HepG2 (cell line): ENCODE measurements around the gene SEMA5B. TPM values are rescaled to one million over a fixed set of nuclear protein-coding genes. Genes with fewer than 3 reads are reported as not detected.

Experiments
- ATAC-seq: fragments of 200-7000 bp; cut with Tn5 transposase; 3 replicates; pipeline ENCODE4 v1.9.1; 2020; ENCODE audit warnings: mild to moderate bottlenecking, moderate library complexity
- BruUV-seq: library from RNA; stranded (reverse); fragments of 400-500 nt; replicated peaks from 2 replicates; lab custom pipeline; 2021; lab: Mats Ljungman, UMichigan
- CTCF ChIA-PET: fragments of 300-600 bp; formaldehyde crosslinking; extraction: SDS; loops from one replicate; lab custom pipeline; 2021; ENCODE audit warnings: low total read pairs, inconsistent platforms, low intra/inter-chr PET ratio; lab: Yijun Ruan, JAX
- POLR2A ChIA-PET: fragments of 350-600 bp; sonication (Branson Sonifier 250); formaldehyde crosslinking; loops from one replicate; lab custom pipeline; 2020; ENCODE audit warnings: antibody characterized with exemption, inconsistent platforms; lab: Yijun Ruan, JAX
- DNase-seq: peaks from one replicate; pipeline ENCODE4 v3.0.0-alpha.2; 2015; ENCODE audit warnings: low spot score
- FAIRE-seq: peaks from 3 replicates; lab custom pipeline; 2011; peaks lifted over from hg19 to GRCh38; lab: Jason Lieb, UNC
- H2AFZ ChIP-seq: one replicate; pipeline ENCODE4 v1.6.1; 2011; ENCODE audit warnings: low read length, inconsistent platforms
- H3K27ac ChIP-seq: fragments of 300-600 bp; 3 replicates; pipeline ENCODE4 v1.8.0; 2011; ENCODE audit warnings: mixed run types, mild to moderate bottlenecking, mixed read lengths, low read length, inconsistent platforms; ENCODE audit not compliant: insufficient read depth; ENCODE audit errors: extremely low read length
- H3K27me3 ChIP-seq, 2 experiments: fragments of 200-600 bp in 1 of 2; 2 replicates in 1 of 2; 3 replicates in 1 of 2; pipeline versions ENCODE4 v1.6.0 to v1.8.0; 2011; ENCODE audit warnings: low read length in 2 of 2, mild to moderate bottlenecking in 2 of 2, moderate library complexity in 2 of 2, inconsistent platforms in 1 of 2; ENCODE audit not compliant: insufficient read depth in 2 of 2, control insufficient read depth in 1 of 2
- H3K36me3 ChIP-seq, 2 experiments: fragments of 200-600 bp in 1 of 2; replicated peaks in 1 of 2; 2 replicates in 1 of 2; 3 replicates in 1 of 2; pipeline versions ENCODE4 v1.5.1 to v1.8.0; 2011; ENCODE audit warnings: low read length in 2 of 2, inconsistent platforms in 1 of 2; ENCODE audit not compliant: insufficient read depth in 2 of 2, control insufficient read depth in 1 of 2
- H3K4me1 ChIP-seq: 2 replicates; pipeline ENCODE4 v1.5.1; 2012; ENCODE audit warnings: low read length, inconsistent platforms; ENCODE audit not compliant: insufficient read depth
- H3K4me2 ChIP-seq: 2 replicates; pipeline ENCODE4 v1.6.0; 2011; ENCODE audit warnings: low read depth, low read length, inconsistent platforms
- H3K4me3 ChIP-seq, 3 experiments: fragments of 200-600 bp in 1 of 3; sonication (generic), shearing (Covaris generic) in 1 of 3; replicated peaks in 1 of 3; 2 replicates each; pipeline ENCODE4 v1.5.1; 2011 to 2016; ENCODE audit warnings: low read length in 3 of 3, inconsistent platforms in 2 of 3, low read depth in 2 of 3, mild to moderate bottlenecking in 2 of 3, control low read depth in 1 of 3, mixed read lengths in 1 of 3; ENCODE audit not compliant: insufficient read depth in 1 of 3
- H3K79me2 ChIP-seq: one replicate; pipeline ENCODE4 v1.6.1; 2011; ENCODE audit warnings: low read length, inconsistent platforms; ENCODE audit not compliant: insufficient read depth
- H3K9ac ChIP-seq: 2 replicates; pipeline ENCODE4 v1.6.0; 2011; ENCODE audit warnings: mild to moderate bottlenecking, low read depth, low read length, inconsistent platforms; ENCODE audit not compliant: insufficient read depth
- H3K9me3 ChIP-seq: 2 replicates; pipeline ENCODE4 v1.5.1; 2012; ENCODE audit warnings: mild to moderate bottlenecking, low read length
- H4K20me1 ChIP-seq: 2 replicates; pipeline ENCODE4 v1.6.0; 2011; ENCODE audit warnings: inconsistent platforms, mild to moderate bottlenecking, low read length, moderate library complexity; ENCODE audit not compliant: insufficient read depth
- CHCHD3 ChIP-seq: sonication (generic); formaldehyde crosslinking; IDR thresholded peaks from 2 replicates; pipeline ENCODE4 v1.8.0; 2022; ENCODE audit warnings: mild to moderate bottlenecking, missing genetic modification reagents, moderate library complexity
- ESRRA ChIP-seq: sonication (generic); formaldehyde crosslinking; IDR thresholded peaks from 2 replicates; pipeline ENCODE4 v1.5.1; 2020; ENCODE audit warnings: mild to moderate bottlenecking, low read depth, missing genetic modification reagents
- FOXK2 ChIP-seq: fragments of 450-650 bp; IDR thresholded peaks from 2 replicates; pipeline ENCODE4 v1.6.1; 2016
- FOXM1 ChIP-seq: sonication (generic); formaldehyde crosslinking; IDR thresholded peaks from 2 replicates; pipeline ENCODE4 v1.5.0; 2020; ENCODE audit warnings: missing genetic modification reagents
- HNF1B ChIP-seq: sonication (generic); formaldehyde crosslinking; IDR thresholded peaks from 2 replicates; pipeline ENCODE4 v1.5.1; 2020; ENCODE audit warnings: mild to moderate bottlenecking, moderate library complexity, missing genetic modification reagents
- HOXD1 ChIP-seq: sonication (generic); formaldehyde crosslinking; IDR thresholded peaks from 2 replicates; pipeline ENCODE4 v1.5.0; 2020; ENCODE audit warnings: missing genetic modification reagents
- MAFF ChIP-seq: IDR thresholded peaks from 2 replicates; pipeline ENCODE4 v1.6.1; 2011; ENCODE audit warnings: low read depth, low read length, improper control_type of control experiment
- NFE2L1 ChIP-seq: sonication (generic); formaldehyde crosslinking; IDR thresholded peaks from 2 replicates; pipeline ENCODE4 v1.4.0; 2020; ENCODE audit warnings: missing genetic modification reagents, mild to moderate bottlenecking, borderline replicate concordance
- NFIC ChIP-seq: IDR thresholded peaks from 2 replicates; pipeline ENCODE4 v1.6.1; 2012; ENCODE audit warnings: mild to moderate bottlenecking, low read length, inconsistent platforms
- NR3C1 ChIP-seq: sonication (generic); formaldehyde crosslinking; IDR thresholded peaks from 2 replicates; pipeline ENCODE4 v1.4.0; 2020; ENCODE audit warnings: missing genetic modification reagents
- TCF12 ChIP-seq, 2 experiments: fragments of 450-650 bp in 1 of 2; sonication (generic) in 1 of 2; formaldehyde crosslinking in 1 of 2; IDR thresholded peaks; 2 replicates each; pipeline versions ENCODE4 v1.6.1 to v1.8.0; 2017 to 2022; ENCODE audit warnings: antibody characterized with exemption in 1 of 2, mild to moderate bottlenecking in 1 of 2, missing genetic modification reagents in 1 of 2, moderate library complexity in 1 of 2
- YEATS2 ChIP-seq: sonication (generic); formaldehyde crosslinking; IDR thresholded peaks from 2 replicates; pipeline ENCODE4 v1.4.0; 2020; ENCODE audit warnings: missing genetic modification reagents, borderline replicate concordance
- ZNF326 ChIP-seq: sonication (generic); formaldehyde crosslinking; IDR thresholded peaks from 2 replicates; pipeline ENCODE4 v1.4.0; 2020; ENCODE audit warnings: missing genetic modification reagents, borderline replicate concordance
- ZNF615 ChIP-seq: sonication (generic); formaldehyde crosslinking; IDR thresholded peaks from 2 replicates; pipeline ENCODE4 v1.5.0; 2020; ENCODE audit warnings: mild to moderate bottlenecking, missing genetic modification reagents, borderline replicate concordance
- ZNF629 ChIP-seq: sonication (generic); formaldehyde crosslinking; conservative IDR thresholded peaks from 2 replicates; pipeline ENCODE4 v1.5.0; 2020; ENCODE audit warnings: missing genetic modification reagents
- ZNF687 ChIP-seq: sonication (generic); formaldehyde crosslinking; IDR thresholded peaks from 2 replicates; pipeline ENCODE4 v1.5.1; 2020; ENCODE audit warnings: mild to moderate bottlenecking, missing genetic modification reagents, moderate library complexity
- ZNF691 ChIP-seq: sonication (generic); formaldehyde crosslinking; IDR thresholded peaks from 2 replicates; pipeline ENCODE4 v1.4.0; 2020; ENCODE audit warnings: missing genetic modification reagents, low read depth, mild to moderate bottlenecking, borderline replicate concordance
- ZNF841 ChIP-seq: sonication (generic); formaldehyde crosslinking; IDR thresholded peaks from 2 replicates; pipeline ENCODE4 v1.8.1; 2023; ENCODE audit warnings: missing genetic modification reagents, borderline replicate concordance
- ZSCAN9 ChIP-seq: IDR thresholded peaks from 2 replicates; pipeline ENCODE4 v1.6.1; 2016; ENCODE audit warnings: borderline replicate concordance
- WGBS: methylation state at CpG from one replicate; pipeline ENCODE4 v1.1.6; 2017; ENCODE audit warnings: low lambda C conversion rate; 5-methylcytosine and 5-hydroxymethylcytosine counted together
- in situ Hi-C: cut with HindIII; loops from 2 replicates; pipeline ENCODE4 v1.10.0; 2017; ENCODE audit warnings: low pct_unique_long_range_greater_than_20kb; ENCODE audit not compliant: extremely low pct_ligation_motif_present
- intact Hi-C: fragments of 100-400 bp; cut with micrococcal nuclease; formaldehyde crosslinking; loops from one replicate; pipeline ENCODE4 v1.10.0; 2022; ENCODE audit not compliant: unreplicated experiment
- polyA plus RNA-seq, 8 experiments: library from polyadenylated mRNA; depleted of rRNA in 3 of 8; stranded (reverse) in 7 of 8; unstranded in 1 of 8; fragments of >200 nt; fragmentation: Illumina TruSeq in 4 of 8; extraction: Trizol in 4 of 8; gene quantifications; 2 replicates each; pipeline versions ENCODE4 v1.2.1 to v1.2.3, GENCODE V29; 2011 to 2016; ENCODE audit warnings: low read depth in 4 of 8, missing spikeins in 1 of 8, mixed read lengths in 1 of 8; ENCODE audit not compliant: insufficient read depth in 1 of 8
- total RNA-seq, 5 experiments: library from RNA; depleted of rRNA; stranded (reverse); fragments of >200 nt; fragmentation: Illumina TruSeq; extraction: Trizol; gene quantifications; 2 replicates each; pipeline ENCODE4 v1.2.3, GENCODE V29; 2016; ENCODE audit warnings: low read depth in 1 of 5

Gene SEMA5B
- total and polyA plus RNA-seq, 2 of the 13 experiments (the other 11 are each of a cell fraction or from before 2014, with no cell fraction given) = not detected

GRCh38 chr3:122908251-122908650 is 119.3 kb downstream of the SEMA5B start:
- CTCF ChIA-PET = no interaction called here

More at GRCh38 chr3:122908251-122908650, 119.3 kb downstream of the SEMA5B start:
- no peak for DNase-seq
- no peaks in the 10 kb centered on the region for H3K79me2 ChIP-seq
- intact Hi-C loops (no loop called here), in situ Hi-C loops (no loop called here)
- H3K27me3 ChIP-seq = peaks cover 0 to 6% of the 10 kb centered on the region in 2 experiments; a peak in 3 of 5 replicates
- no peaks in the 10 kb centered on the region for H3K36me3 ChIP-seq
- H3K27ac ChIP-seq = no peak overlapping the region
- peaks cover 10% of the 10 kb centered on the region for H3K4me1 ChIP-seq
- no peak overlapping the region for H3K4me2 ChIP-seq
- no peak overlapping the region for H2AFZ ChIP-seq
- POLR2A ChIA-PET = no interaction called here
- no peaks in the 10 kb centered on the region for H3K9me3 ChIP-seq
- no peak overlapping the region for H3K9ac ChIP-seq
- 37% methylated on average over 3 of the region's 3 CpGs for WGBS
- no peak for FAIRE-seq
- ATAC-seq = no peak
- BruUV-seq = no TSS peak
- no peaks in the 10 kb centered on the region for H4K20me1 ChIP-seq
- no peak for TF ChIP-seq ZNF629 (CRISPR knock-in tag)
- TF ChIP-seq ESRRA (CRISPR knock-in tag) = no peak
- no peak for TF ChIP-seq HNF1B (CRISPR knock-in tag)
- TF ChIP-seq ZNF841 (CRISPR knock-in tag) = no peak
- no peak for TF ChIP-seq ZSCAN9 (CRISPR knock-in tag)
- no peak for TF ChIP-seq NR3C1 (CRISPR knock-in tag)
- TF ChIP-seq CHCHD3 (CRISPR knock-in tag) = no peak
- TF ChIP-seq NFIC = no peak
- no peak for TF ChIP-seq ZNF326
- no peak for TF ChIP-seq MAFF
- no peak for TF ChIP-seq ZNF687 (CRISPR knock-in tag)
- no peak for TF ChIP-seq YEATS2 (CRISPR knock-in tag)
- no peak for TF ChIP-seq ZNF615
- no peak for TF ChIP-seq NFE2L1 (CRISPR knock-in tag)
- TF ChIP-seq ZNF691 (CRISPR knock-in tag) = no peak
- TF ChIP-seq HOXD1 (CRISPR knock-in tag) = no peak
- no peak for TF ChIP-seq TCF12 (IDR thresholded peaks at IDR 0.05)
- no peak for TF ChIP-seq TCF12 (CRISPR knock-in tag; IDR thresholded peaks at IDR 0.05)
- no peak for TF ChIP-seq FOXM1 (CRISPR knock-in tag)
- TF ChIP-seq FOXK2 = no peak
- no peak overlapping the region for H3K4me3 ChIP-seq
